Posterior vena cava (tissue), 2 donors: Measurements from ENCODE around the gene ALDH9A1. TPM values are rescaled to one million over a fixed set of nuclear protein-coding genes. Genes with fewer than 3 reads are reported as not detected.
"Not testable (repeated sequence)": the region's sequence is repeated elsewhere in the genome, so short reads cannot be mapped to it uniquely, and the experiment has no call there.

Experiments used
- DNase-seq: peaks from one replicate; pipeline ENCODE4 v3.0.0-alpha.2; 2020; ENCODE audit warnings: low spot score
- intact Hi-C, 2 donors: fragments of 100-400 bp; cut with DNase I; formaldehyde crosslinking; loops; one replicate each; pipeline versions ENCODE4 v1.14.1 to v1.14.2; 2022 to 2023
- total RNA-seq, 2 donors: library from RNA; stranded (reverse); fragmentation: NEBNext Ultra II Directional; extraction: Animal tissue kit (Norgen Biotek cat#: 25700); gene quantifications; one replicate each; pipeline ENCODE4 v1.2.1, GENCODE V29; 2021
- donor health status: DM: yes; HTN: yes; CAD: no.
- donor health status: DM: yes; HTN: yes; CAD: no.

Gene ALDH9A1
- total RNA-seq, 2 donors from 2014 or later = 42.6 to 52.3 TPM

DNA sequence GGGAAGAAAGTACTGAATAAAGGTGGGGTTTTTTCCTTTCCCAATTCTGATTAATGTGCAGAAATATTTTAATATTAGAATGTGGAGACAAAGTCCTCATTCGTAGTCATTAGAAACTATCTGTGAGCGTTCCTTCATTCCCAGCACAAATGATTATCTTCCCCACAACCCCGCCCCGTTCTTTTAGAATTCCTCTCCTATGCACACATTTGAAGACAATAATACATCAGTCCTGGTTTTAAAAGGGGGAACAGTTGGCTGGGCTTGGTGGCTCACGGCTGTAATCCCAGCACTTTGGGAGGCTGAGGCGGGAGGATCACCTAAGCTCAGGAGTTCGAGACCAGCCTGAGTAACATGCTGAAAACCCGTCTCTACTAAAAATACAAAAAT is 876 bp downstream of the ALDH9A1 start:
- intact Hi-C loops = loop anchor here in 1 of 2 donors (10.0 kb wide), 1 partner anchor 63 kb away; the partner anchor contains the start of gene MGST3
- no peak for DNase-seq

DNA sequence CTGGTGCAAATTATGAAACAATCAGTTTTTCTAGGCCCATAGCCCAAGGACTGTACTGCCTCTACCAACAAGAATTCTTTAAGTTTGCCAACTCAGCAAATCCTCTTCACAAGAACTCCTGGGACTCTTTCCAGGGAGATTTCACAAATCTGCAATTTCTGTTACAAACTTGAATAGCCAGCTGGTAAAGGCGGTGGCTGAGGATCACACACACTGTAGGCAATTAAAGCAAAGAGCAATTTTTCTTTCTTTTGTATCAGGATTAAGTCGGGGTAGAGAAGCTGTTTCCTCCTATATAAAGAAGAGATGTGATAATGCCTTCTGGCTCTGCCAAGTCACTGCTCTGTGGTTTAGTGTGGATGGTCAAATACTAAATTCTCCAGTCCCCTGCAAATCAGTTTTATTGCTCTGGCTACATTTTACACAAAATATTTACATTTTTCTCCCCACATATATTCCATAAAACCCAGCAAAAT is 1.7 kb downstream of the ALDH9A1 start:
- intact Hi-C loops = loop anchor here in 1 of 2 donors (10.0 kb wide), 1 partner anchor 62 kb away; the partner anchor contains the start of gene MGST3

DNA sequence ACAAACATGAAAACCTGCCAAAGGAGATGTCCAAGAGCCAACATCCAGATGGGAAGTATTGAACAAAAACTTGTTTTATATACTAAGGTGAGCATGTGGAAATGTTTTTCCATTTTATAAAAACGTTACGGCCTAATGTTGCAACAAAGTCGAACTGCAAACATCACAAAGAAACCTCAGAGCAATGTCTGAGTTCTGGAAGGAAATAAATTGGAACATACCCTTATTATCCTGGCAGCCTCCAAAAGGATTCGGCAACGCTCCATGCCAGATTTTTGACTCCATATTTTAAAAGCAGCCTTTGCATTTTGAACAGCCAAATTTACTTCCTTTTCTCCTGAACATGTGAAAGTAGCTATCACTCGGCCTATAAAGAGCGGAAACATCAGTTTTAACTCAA is 3.3 kb downstream of the ALDH9A1 start:
- intact Hi-C loops = loop anchor here in 1 of 2 donors (10.0 kb wide), 1 partner anchor 60 kb away; the partner anchor contains the start of gene MGST3

More for the DNA sequence above, 1.7 kb downstream of the ALDH9A1 start:
- no peak for DNase-seq

DNA sequence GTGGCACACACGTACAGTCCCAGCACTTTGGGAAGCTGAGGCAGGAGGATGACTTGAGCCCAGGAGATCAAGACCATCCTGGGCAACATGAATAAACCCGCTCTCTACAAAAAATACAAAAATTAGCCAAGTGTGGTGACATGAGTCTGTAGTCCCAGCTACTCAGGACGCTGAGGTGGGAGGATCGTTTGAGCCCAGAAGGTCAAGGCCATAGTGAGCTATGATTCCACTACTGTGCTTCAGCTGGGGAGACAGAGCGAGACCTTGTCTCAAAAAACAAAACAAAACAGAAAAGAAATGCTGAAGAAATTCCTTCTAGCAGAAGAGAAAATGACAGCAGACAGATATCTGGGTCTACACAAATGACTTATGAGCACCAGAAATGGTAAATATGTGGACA is 10.3 kb downstream of the ALDH9A1 start:
- intact Hi-C loops = loop anchor here in 1 of 2 donors (2.0 kb wide), 1 partner anchor 67 kb away; no protein-coding TSS in a partner anchor
- DNase-seq = no peak

More for the DNA sequence above, 3.3 kb downstream of the ALDH9A1 start:
- no peak for DNase-seq

DNA sequence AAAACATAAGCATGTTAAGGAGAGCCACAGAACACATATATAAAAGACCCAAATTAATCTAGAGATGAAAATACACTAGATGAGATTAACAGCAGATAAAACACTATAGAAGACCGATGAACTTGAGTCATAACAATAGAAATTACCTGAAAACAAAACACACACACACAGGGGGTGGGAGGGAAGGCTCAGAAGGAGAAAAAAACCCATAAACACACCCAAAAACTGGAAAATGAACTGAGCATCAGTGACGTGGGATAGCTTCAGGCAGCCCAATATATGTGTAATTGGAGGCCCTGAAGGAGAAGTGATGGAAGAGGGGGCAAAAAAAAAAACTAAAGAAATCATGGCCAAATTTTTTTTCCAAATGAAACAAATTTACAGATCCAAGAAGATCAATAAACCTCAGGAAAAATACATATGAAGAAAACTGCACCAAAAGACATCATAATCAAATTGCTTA is 11.4 kb downstream of the ALDH9A1 start:
- intact Hi-C loops = no loop called here
- DNase-seq = no peak

DNA sequence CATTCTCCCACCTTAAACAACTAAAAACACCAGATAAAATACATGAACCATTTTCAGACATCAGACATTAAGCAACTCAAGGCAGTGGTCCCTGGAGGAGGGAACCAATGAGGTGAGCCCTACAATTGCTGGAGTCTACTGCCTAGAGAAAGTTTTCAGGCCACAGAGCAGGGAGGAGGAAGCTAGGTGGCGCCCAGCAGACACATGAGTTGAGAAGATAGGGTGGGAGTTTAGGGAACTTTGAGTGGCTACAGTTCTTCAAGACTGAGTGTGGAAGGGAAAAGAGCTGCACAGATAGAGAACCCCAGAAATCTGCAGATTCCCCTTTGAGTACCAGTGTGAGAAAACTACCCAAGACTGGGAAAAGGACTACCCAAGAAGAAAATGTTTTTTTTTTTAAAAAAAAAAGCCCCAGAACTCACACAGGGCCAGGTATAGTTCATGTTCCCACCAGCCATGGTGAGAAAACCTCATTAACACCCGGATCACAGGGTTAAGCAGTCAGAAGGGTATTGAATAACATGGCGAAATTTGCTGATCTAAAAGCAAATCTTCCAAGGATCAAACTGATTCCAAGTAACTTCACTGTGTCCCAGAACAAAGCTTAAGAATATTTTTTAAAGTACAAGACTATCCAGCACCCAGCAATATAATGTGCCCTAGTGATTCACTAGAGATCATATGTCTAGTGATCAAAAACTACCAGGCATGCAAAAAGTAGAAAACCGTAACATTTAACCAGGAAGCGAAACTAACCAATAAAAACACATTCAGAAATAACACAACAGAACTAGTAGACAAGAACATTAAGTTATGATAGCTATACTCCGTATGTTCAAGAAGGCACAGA is 12.0 kb downstream of the ALDH9A1 start:
- no peak for DNase-seq
- intact Hi-C loops = no loop called here

DNA sequence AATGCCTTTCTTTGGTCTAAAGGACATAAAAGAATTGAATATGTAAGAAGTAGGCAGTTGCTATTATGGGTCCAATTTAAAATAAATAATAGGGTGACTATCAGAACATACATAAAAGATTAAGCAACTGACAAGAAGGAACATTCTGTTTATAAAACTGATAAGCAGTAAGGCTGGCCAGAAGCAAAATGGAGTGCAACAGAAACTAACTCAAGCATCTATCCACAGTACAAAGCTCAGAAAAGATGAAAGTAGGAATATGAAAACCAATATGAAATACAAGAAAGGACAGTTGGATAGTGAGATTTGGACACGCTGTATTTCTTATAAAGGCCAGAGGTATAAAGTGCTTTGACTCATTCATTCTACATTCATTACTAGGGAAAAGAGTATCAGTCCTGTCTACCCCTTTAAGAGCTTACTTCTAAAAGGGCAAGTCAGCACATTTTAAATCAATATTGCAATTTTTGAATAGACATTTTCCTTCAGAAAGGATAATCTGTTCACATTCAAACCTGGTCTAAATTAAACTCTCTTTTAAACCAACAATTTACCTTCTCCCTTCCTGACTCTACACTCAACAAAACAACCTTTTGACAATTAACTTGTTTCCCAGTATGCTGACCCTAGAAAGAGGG is 14.4 kb downstream of the ALDH9A1 start:
- intact Hi-C loops = no loop called here
- DNase-seq = no peak

DNA sequence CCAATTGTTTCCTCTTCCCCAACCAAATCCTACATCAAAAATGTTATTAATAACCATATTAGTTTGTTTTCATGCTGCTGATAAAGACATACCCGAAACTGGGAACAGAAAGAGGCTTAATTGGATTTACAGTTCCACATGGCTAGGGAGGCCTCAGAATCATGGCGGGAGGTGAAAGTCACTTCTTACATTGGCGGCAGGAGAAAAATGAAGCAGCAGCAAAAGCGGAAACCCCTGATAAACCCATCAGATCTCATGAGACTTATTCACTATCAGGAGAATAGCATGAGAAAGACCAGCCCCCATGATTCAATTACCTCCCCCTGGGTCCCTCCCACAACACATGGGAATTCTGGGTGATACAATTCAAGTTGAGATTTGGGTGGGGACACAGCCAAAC is 17.6 kb downstream of the ALDH9A1 start:
- intact Hi-C loops, DNase-seq: not testable (repeated sequence)

DNA sequence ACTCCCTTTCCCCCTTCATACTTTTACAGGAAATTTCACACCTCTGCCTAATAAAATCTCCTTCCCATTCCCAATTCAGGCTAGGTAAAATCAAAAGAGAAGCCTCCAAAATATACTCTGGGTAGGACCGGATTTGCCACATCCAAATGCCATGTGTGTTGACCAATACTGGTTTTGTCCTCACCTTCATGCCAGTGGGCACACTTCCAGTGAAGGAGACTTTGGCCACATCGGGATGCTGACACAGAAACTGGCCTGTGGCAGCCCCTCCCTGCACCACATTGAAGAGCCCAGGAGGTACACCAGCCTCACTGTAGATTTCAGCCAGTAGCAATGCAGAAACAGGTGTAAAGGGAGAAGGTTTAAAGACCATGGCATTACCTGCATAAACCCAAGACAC is 18.1 kb downstream of the ALDH9A1 start:
- intact Hi-C loops = no loop called here
- no peak for DNase-seq

DNA sequence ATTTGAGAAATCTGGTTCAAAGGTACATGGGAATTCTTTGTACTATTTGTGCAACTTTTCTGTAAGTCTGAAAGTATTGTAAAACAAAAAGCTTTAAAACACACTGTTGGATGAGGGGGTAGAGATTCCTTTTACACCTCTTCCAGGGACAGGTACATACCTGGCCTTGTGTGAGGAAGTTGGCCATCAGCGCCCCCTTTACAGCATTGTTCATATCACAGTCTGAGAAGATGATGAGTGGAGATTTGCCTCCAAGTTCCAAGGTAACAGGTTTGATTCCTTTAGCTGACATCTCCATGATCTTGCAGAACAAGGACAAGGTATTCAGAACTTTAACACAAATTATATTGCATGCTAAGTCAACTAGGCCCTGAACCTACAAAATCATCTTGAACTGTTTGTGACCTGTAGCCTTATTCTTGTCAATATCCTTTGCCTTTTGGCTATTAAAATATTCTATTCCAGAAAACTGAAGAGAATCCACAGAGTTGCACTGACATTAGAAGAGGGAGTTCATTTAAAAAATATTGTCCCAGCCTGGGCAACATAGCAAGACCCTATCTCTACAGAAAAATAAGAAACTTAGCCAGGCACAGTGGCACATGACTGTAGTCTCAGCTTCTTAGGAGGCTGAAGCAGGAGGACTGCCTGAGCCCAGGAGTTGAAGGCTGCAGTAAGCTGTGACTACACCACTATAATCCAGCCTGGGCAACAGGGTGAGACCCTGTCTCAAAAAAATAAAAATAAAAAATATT is 18.9 kb downstream of the ALDH9A1 start:
- intact Hi-C loops = no loop called here
- DNase-seq = no peak

DNA sequence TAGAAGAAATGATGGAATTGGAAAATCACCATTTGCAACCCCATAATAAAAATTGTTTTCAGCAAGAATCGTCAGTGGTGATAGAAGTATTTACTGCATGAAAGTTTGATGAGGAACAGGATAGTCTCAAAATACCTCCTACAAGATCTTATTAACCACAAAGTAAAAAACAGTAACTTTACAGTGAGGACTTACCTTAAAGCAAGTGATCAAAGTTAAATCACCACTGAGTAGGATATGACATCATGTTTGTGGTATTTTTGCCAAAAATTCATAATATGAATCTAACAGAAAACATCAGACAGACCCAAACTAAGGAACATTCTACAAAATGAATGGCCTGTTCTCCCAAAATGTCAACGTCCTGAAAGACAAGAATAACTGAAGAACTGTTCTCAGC is 19.9 kb downstream of the ALDH9A1 start:
- no peak for DNase-seq
- intact Hi-C loops = no loop called here

DNA sequence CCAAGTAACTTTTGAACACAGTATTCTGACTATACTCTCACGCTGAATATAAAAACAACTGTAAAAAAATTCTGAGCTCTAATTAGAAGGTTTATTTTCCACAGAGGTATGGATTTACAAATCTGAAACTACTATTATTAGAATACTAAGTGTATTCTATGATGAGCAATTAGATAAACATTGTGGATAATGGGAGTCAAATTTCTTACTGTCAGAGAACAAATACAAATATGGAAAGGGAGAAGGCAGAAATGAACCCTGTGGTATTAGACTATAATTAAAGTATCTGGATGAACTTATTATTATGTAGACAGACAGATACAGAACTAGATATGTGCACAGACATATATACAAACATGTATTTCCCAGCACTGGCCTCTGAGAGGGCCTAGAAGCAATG is 22.6 kb downstream of the ALDH9A1 start:
- no peak for DNase-seq
- intact Hi-C loops = no loop called here

DNA sequence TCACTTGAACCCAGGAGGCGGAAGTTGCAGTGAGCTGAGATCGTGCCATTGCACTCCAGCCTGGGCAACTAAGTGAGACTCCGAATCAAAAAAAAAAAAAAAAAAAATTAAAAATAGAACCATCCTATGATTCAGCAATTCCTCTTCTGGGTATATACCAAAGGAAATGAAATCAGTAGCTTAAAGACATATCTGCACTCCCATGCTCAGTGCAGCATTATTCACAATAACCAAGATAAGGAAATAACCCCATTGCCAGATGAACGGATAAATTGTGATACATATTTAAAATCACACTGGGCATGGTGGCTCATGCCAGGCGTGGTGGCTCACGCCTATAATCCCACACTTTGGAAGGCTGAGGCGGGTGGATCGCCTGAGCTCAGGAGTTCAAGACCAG is 23.8 kb downstream of the ALDH9A1 start:
- no peak for DNase-seq

DNA sequence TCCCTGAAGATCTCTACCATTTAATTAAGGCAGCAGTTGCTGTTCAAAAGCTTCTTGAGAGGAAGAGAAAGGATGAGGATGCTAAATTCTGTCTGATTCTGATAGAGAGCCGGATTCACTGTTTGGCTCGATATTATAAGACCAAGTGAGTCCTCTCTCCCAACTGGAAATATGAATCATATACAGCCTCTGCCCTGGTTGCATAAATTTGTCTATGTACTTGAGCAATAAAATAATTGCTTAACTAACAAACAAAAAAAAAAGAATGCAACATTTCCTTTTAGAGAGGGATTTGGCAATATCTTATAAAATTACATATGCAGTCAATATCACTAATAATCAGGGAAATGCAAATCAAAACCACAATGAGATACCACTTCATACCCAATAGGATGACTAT is 26.8 kb downstream of the ALDH9A1 start:
- intact Hi-C loops = no loop called here
- DNase-seq = no peak

More for the DNA sequence above, 23.8 kb downstream of the ALDH9A1 start:
- intact Hi-C loops = no loop called here

DNA sequence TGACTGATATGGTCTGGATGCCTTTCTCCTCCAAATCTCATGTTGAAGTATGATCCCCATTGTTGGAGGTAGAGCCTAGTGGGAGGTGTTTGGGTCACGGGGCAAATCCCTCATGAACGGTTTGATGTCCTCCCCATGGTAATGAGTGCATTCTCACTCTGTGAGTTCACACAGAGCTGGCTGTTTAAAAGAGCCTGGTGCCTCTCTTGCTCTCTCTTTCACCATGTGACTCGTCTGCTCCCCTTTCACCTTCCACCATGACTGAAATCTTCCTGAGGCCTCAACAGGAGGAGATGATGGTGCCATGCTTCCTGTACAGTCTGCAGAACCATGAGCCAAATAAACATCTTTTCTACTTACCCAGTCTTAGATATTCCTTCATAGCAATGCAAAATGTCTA is 30.2 kb downstream of the ALDH9A1 start:
- intact Hi-C loops = no loop called here
- no peak for DNase-seq

DNA sequence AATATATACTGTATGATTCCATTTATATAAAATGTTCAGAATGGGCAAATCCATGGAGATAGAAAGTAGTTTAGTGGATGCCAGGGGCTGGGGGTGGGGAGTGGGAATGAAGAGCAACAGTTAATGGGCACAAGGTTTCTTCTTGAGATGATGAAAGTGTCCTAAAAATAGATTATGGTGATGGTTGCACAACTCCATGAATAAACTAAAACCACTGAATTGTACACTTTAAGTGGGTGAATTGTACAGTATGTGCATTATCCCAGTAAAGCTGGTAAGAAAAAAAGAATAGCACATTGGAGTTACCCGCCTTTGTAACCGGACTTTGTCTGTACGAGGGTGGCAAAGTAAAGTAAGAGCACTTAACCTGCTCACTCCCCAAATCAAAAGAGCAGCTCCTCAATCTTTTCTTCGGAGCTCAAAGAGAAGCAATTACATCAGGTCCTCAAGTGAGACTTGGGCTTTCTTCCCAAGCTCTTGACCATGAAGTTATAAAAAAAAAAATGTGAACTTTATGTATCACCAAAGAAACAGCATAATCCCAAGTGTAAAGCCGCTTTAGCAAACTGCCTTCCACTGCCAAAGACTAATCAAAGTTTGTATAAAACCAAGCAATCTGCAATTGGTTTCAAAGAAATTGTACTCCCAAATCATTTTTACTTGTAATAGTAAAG is 32.1 kb downstream of the ALDH9A1 start:
- intact Hi-C loops = no loop called here
- no peak for DNase-seq

DNA sequence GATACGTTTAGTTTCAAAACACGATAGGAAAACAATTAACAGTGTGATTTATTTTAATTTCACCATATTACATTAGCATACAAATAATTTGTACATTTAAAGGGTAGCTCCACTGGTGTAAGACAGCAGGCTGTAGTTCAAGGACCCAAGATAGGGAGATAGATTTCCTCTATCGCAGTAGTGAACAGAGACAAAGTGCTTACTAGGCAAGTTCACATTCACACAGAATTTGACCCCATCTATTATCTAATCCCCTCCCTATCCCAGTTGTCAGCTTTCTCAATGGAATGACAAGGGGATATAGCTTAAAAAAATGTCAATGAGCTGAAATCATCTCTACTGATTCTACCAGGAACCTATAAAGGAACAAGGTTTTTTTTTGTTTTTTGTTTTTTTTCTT is 36.2 kb downstream of the ALDH9A1 start:
- no peak for DNase-seq
- intact Hi-C loops = no loop called here

DNA sequence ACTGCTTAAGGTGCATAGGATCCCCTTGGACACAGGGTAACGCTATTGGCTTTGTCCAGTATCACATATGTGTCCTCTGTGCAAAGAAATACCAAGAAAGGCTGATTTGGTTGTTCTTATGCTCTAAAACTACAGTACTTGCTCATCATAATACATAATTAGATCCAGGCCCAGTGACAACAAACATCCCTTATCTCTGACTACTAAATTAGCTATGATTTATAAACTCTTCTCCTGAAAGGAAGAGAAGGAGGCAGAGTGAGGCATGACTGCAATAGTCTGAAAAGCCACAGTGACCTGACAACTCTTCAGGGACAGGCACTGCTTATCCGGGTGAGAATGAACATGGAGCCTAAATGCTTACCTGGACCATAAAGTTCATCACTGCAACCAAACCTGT is 36.7 kb downstream of the ALDH9A1 start:
- intact Hi-C loops = no loop called here
- DNase-seq = no peak

DNA sequence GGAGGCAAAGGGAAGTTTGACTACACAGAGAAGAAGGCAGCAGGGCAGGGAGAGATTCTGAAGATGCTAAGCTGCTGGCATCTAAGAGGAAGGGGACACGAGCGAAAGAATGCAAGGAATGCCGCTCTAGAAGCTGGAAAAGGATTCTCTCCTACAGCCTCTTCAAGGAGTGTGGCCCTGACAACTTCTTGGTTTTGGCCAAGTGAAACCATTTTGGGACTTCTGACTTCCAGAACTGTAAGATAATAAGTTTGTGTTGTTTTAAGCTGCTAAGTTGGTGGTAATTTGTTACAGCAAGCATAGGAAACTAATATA is 38.8 kb downstream of the ALDH9A1 start:
- intact Hi-C loops = no loop called here
- no peak for DNase-seq
